ENCODE results near the gene RNPEP. TPM values are rescaled to one million over a fixed set of nuclear protein-coding genes. Genes with fewer than 3 reads are reported as not detected.

RNPEP gene
- total RNA-seq = 64.8 and 74.2 TPM in 2 replicates

GRCh38 chr1:201982623-201983379, at the start of gene RNPEP:
Gene RNPEP (plus strand): TSS chr1:201982648. CDS start chr1:201982667, 19 bp downstream.
- TF ChIP-seq CTCF (IDR thresholded peaks at IDR 0.05; ENCODE audit: extremely low read depth, low read depth, low read length) = no peak
- Histone ChIP-seq H3K36me3 (ENCODE audit: insufficient read depth, low read length) (no peaks in the 10 kb centered on the region), H3K27ac (ENCODE audit: low read depth, low read length) (peak within 1 kb of the TSS; percentile 49), H3K4me1 (ENCODE audit: insufficient read depth, low read length) (peaks cover 13% of the 10 kb centered on the region), H3K4me2 (ENCODE audit: insufficient read depth, low read length) (peak within 1 kb of the TSS; percentile 99), H3K4me3 (ENCODE audit: insufficient read depth, low read length) (peak within 1 kb of the TSS; percentile 81), H2AFZ (ENCODE audit: low read length) (peak within 1 kb of the TSS; percentile 90), H4K20me1 (ENCODE audit: insufficient read depth, low read length) (peaks cover 20% of the 10 kb centered on the region), H3K79me2 (ENCODE audit: insufficient read depth, low read length) (peaks cover 45% of the 10 kb centered on the region), H3K27me3 (ENCODE audit: insufficient read depth, low read length) (no peaks in the 10 kb centered on the region), H3K9me3 (ENCODE audit: low read depth, low read length) (no peaks in the 10 kb centered on the region)
- DNase-seq (ENCODE audit: insufficient read length, low spot score, missing footprints) = peak; percentile 98

GRCh38 chr1:201933840-201934430, 48.5 kb upstream of the RNPEP start:
- DNase-seq (ENCODE audit: insufficient read length, low spot score, missing footprints) = no peak
- Histone ChIP-seq H3K79me2 (ENCODE audit: insufficient read depth, low read length) (peaks cover 7% of the 10 kb centered on the region), H4K20me1 (ENCODE audit: insufficient read depth, low read length) (peaks cover 16% of the 10 kb centered on the region), H3K9me3 (ENCODE audit: low read depth, low read length) (no peaks in the 10 kb centered on the region), H3K27me3 (ENCODE audit: insufficient read depth, low read length) (no peaks in the 10 kb centered on the region), H2AFZ (ENCODE audit: low read length) (no peak overlapping the region), H3K36me3 (ENCODE audit: insufficient read depth, low read length) (peaks cover 13% of the 10 kb centered on the region), H3K4me1 (ENCODE audit: insufficient read depth, low read length) (peaks cover 22% of the 10 kb centered on the region), H3K4me2 (ENCODE audit: insufficient read depth, low read length) (no peak overlapping the region), H3K4me3 (ENCODE audit: insufficient read depth, low read length) (no peak overlapping the region), H3K27ac (ENCODE audit: low read depth, low read length) (no peak overlapping the region)
- TF ChIP-seq CTCF (IDR thresholded peaks at IDR 0.05; ENCODE audit: extremely low read depth, low read depth, low read length) = no peak

GRCh38 chr1:201937624-201938213, 44.7 kb upstream of the RNPEP start:
- Histone ChIP-seq H3K4me3 (ENCODE audit: insufficient read depth, low read length) (no peak overlapping the region), H3K79me2 (ENCODE audit: insufficient read depth, low read length) (peaks cover 14% of the 10 kb centered on the region), H3K27me3 (ENCODE audit: insufficient read depth, low read length) (no peaks in the 10 kb centered on the region), H3K9me3 (ENCODE audit: low read depth, low read length) (no peaks in the 10 kb centered on the region), H3K4me1 (ENCODE audit: insufficient read depth, low read length) (peaks cover 25% of the 10 kb centered on the region), H3K27ac (ENCODE audit: low read depth, low read length) (peak overlapping the region; percentile 5), H4K20me1 (ENCODE audit: insufficient read depth, low read length) (peaks cover 8% of the 10 kb centered on the region), H2AFZ (ENCODE audit: low read length) (no peak overlapping the region), H3K4me2 (ENCODE audit: insufficient read depth, low read length) (no peak overlapping the region), H3K36me3 (ENCODE audit: insufficient read depth, low read length) (no peaks in the 10 kb centered on the region)
- DNase-seq (ENCODE audit: insufficient read length, low spot score, missing footprints) = peak; percentile 85
- no peak for TF ChIP-seq CTCF (IDR thresholded peaks at IDR 0.05; ENCODE audit: extremely low read depth, low read depth, low read length)
